OCI-LY1 (cell line): Measurements from ENCODE around the gene MAJIN.

Source experiments
- H2AFZ ChIP-seq: fragments of 200-600 bp; sonication (generic), shearing (Covaris generic); 2 replicates; pipeline ENCODE4 v1.6.0; 2014; ENCODE audit warnings: antibody characterized with exemption, mild to moderate bottlenecking, low read length
- H3F3A ChIP-seq: fragments of 200-600 bp; sonication (generic), shearing (Covaris generic); 2 replicates; pipeline ENCODE4 v1.6.0; 2014; ENCODE audit warnings: mild to moderate bottlenecking, antibody characterized with exemption, low read length, moderate library complexity; ENCODE audit not compliant: insufficient read depth
- H3K27ac ChIP-seq: fragments of 200-600 bp; sonication (generic); 2 replicates; pipeline ENCODE4 v1.5.1; 2014; ENCODE audit warnings: low read length, mixed run types, mild to moderate bottlenecking, low read depth; ENCODE audit not compliant: poor library complexity, severe bottlenecking
- H3K27me3 ChIP-seq: fragments of 200-600 bp; sonication (generic); 2 replicates; pipeline ENCODE4 v1.6.0; 2014; ENCODE audit warnings: antibody characterized with exemption, mild to moderate bottlenecking, low read length, moderate library complexity; ENCODE audit not compliant: insufficient read depth
- H3K36me3 ChIP-seq: fragments of 200-600 bp; sonication (generic); 2 replicates; pipeline ENCODE4 v1.6.1; 2014; ENCODE audit warnings: mild to moderate bottlenecking, antibody characterized with exemption, low read length, moderate library complexity, mixed read lengths; ENCODE audit not compliant: insufficient read depth
- H3K4me1 ChIP-seq: fragments of 200-600 bp; sonication (generic); 2 replicates; pipeline ENCODE4 v1.5.1; 2014; ENCODE audit warnings: mild to moderate bottlenecking, low read length, moderate library complexity; ENCODE audit not compliant: insufficient read depth, severe bottlenecking
- H3K4me2 ChIP-seq: fragments of 200-600 bp; sonication (generic), shearing (Covaris generic); 2 replicates; pipeline ENCODE4 v1.6.1; 2014; ENCODE audit warnings: low read length
- H3K4me3 ChIP-seq: fragments of 200-600 bp; sonication (generic); 2 replicates; pipeline ENCODE4 v1.5.1; 2014; ENCODE audit warnings: low read length, low read depth, mild to moderate bottlenecking, mixed read lengths; ENCODE audit not compliant: poor library complexity, severe bottlenecking
- H3K79me2 ChIP-seq: fragments of 200-600 bp; shearing (Covaris generic); 2 replicates; pipeline ENCODE4 v1.6.1; 2016; ENCODE audit warnings: mixed run types, low read length, mixed read lengths; ENCODE audit not compliant: insufficient read depth
- H3K9ac ChIP-seq: fragments of 200-600 bp; sonication (generic), shearing (Covaris generic); 2 replicates; pipeline ENCODE4 v1.6.1; 2014; ENCODE audit warnings: mild to moderate bottlenecking, low read length, mixed read lengths
- H3K9me2 ChIP-seq: fragments of 200-600 bp; sonication (generic), shearing (Covaris generic); 2 replicates; pipeline ENCODE4 v1.6.1; 2014; ENCODE audit warnings: low read depth, mild to moderate bottlenecking, low read length, mixed read lengths
- H3K9me3 ChIP-seq: fragments of 200-600 bp; shearing (Covaris generic); 2 replicates; pipeline ENCODE4 v1.6.1; 2014; ENCODE audit warnings: low read length, mixed read lengths
- H4K20me1 ChIP-seq: fragments of 200-600 bp; sonication (generic), shearing (Covaris generic); 2 replicates; pipeline ENCODE4 v1.6.0; 2016; ENCODE audit warnings: mild to moderate bottlenecking, low read length; ENCODE audit not compliant: insufficient read depth
- EZH2 ChIP-seq: fragments of 200-600 bp; sonication (generic), shearing (Covaris generic); IDR thresholded peaks from 2 replicates; pipeline ENCODE4 v1.8.0; 2017; ENCODE audit warnings: borderline replicate concordance, mixed run types, mild to moderate bottlenecking, antibody characterized with exemption, low read length, moderate library complexity, mixed read lengths
- TF ChIP-seq, protein P1 (sequence below): fragments of 200-600 bp; sonication (generic), shearing (Covaris generic); IDR thresholded peaks from 2 replicates; pipeline ENCODE4 v1.5.1; 2017; ENCODE audit warnings: mild to moderate bottlenecking, antibody characterized with exemption, low read length, moderate library complexity, mixed read lengths

Gene MAJIN

DNA sequence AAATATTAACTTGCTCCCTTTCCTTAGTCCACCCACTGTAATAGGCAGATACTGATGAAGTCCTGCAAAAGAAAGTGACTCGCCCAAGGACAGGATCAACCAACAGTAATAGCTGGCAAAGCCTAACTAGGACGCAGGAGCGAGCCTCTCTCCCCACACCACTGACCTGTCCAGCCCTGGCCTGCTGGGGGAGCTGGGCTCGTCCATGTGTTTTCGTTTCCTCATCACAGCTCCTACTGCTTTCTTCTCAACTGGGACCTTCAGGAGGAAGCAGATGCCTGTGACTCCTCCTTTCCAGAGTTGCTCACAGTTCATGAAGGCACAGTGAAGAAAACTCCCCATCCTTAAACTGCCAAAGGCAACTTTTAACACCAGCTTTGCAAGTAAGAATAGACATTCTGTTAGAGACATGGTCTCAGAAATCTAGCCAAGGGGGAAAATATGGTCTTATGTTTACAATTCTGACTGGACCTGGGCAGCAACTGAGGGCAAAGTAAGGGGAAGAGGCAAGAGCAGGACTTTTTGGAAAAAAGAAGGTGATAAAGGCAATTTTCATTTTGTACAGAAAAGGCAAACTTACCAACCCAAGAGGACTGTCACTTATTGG lies 24.6 kb downstream of the MAJIN start:
- Histone ChIP-seq H3K4me3 (no peak overlapping the region), H2AFZ (no peak overlapping the region), H3K9me2 (no peaks in the 10 kb centered on the region), H3K4me1 (no peaks in the 10 kb centered on the region), H3K36me3 (no peaks in the 10 kb centered on the region), H3K4me2 (no peak overlapping the region), H3K9me3 (no peaks in the 10 kb centered on the region), H3K27ac (no peak overlapping the region), H3K27me3 (no peaks in the 10 kb centered on the region), H3F3A (no peaks in the 10 kb centered on the region), H3K9ac (no peak overlapping the region), H3K79me2 (no peaks in the 10 kb centered on the region), H4K20me1 (no peaks in the 10 kb centered on the region)
- no peak for TF ChIP-seq EZH2
- TF ChIP-seq, protein P1, sequence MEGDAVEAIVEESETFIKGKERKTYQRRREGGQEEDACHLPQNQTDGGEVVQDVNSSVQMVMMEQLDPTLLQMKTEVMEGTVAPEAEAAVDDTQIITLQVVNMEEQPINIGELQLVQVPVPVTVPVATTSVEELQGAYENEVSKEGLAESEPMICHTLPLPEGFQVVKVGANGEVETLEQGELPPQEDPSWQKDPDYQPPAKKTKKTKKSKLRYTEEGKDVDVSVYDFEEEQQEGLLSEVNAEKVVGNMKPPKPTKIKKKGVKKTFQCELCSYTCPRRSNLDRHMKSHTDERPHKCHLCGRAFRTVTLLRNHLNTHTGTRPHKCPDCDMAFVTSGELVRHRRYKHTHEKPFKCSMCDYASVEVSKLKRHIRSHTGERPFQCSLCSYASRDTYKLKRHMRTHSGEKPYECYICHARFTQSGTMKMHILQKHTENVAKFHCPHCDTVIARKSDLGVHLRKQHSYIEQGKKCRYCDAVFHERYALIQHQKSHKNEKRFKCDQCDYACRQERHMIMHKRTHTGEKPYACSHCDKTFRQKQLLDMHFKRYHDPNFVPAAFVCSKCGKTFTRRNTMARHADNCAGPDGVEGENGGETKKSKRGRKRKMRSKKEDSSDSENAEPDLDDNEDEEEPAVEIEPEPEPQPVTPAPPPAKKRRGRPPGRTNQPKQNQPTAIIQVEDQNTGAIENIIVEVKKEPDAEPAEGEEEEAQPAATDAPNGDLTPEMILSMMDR = no peak

DNA sequence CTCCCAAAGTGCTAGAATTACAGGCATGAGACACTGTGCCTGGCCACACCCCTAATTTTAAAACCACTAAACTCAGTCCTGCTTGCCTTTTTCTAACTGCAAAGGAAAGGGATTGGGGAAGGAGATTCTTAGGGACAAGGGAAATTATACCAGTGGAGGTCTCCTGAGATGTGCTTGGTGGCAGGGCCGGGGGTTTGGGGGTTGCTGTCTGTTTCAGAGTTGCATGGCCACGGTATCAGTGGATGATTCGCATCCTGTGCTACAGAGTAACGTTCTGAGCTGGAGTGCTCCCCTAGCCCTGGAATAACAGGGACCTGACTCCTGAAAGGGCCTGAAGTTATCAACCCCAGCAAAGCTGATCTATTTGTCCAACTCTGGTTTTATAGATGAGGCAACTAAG lies 35.4 kb downstream of the MAJIN start:
- no peak overlapping the region for H3K27ac ChIP-seq
- peaks cover 17% of the 10 kb centered on the region for H3K36me3 ChIP-seq
- H3K9ac ChIP-seq = no peak overlapping the region
- no peak for TF ChIP-seq EZH2
- TF ChIP-seq, protein P1 = no peak
- H3K9me3 ChIP-seq = no peaks in the 10 kb centered on the region
- no peaks in the 10 kb centered on the region for H3K9me2 ChIP-seq
- H2AFZ ChIP-seq = no peak overlapping the region
- no peak overlapping the region for H3K4me2 ChIP-seq
- no peaks in the 10 kb centered on the region; the same call in 1 of the 2 replicates for H3K27me3 ChIP-seq
- H3K4me1 ChIP-seq = no peaks in the 10 kb centered on the region
- no peaks in the 10 kb centered on the region for H3K79me2 ChIP-seq
- H4K20me1 ChIP-seq = no peaks in the 10 kb centered on the region
- H3F3A ChIP-seq = no peaks in the 10 kb centered on the region
- H3K4me3 ChIP-seq = no peak overlapping the region

DNA sequence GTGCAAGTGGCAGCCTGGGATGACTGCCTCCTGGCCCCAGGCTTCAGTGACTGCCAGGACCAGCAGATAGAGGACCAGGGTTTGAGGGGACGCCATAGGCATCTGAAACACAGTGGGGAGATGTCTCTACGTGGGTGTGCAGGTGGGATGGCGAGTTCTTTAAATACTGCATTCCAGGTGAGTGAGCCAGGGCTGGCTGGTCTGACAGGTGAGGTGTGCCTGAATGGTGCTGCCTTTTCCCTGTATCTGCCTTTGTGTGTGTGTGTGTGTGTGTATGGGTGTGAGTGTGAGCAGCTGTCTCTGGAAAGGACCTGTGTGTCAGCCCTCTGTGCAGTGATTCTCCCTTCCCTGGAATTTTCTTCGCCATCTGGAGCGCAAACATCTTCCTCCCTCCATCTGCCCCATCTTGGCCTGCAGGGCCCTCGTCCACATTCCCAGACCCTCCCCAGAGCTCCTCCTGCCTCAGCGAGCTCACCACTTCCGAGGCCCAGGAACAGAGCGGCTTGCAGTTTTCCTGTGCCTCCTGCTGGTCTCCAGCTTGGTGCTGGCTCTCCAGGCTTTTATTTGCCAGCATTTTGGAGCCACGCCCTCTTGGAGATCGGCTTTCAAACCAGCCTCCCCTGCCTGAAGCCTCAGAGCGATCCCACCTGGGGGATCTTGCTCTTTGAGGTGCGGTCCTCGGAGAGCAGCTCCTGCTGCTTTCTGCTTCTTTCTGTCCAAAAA lies 36.4 kb downstream of the MAJIN start, which contains the start of gene GPHA2:
Gene GPHA2 (minus strand): TSS at position 535 of the 723 bp plus-strand sequence. CDS start 433 bp downstream, at position 102.
- Histone ChIP-seq H3F3A (no peaks in the 10 kb centered on the region), H3K9ac (no peak within 1 kb of the TSS), H3K4me1 (no peaks in the 10 kb centered on the region), H3K27ac (no peak within 1 kb of the TSS), H4K20me1 (no peaks in the 10 kb centered on the region), H3K4me2 (no peak within 1 kb of the TSS), H3K9me2 (no peaks in the 10 kb centered on the region), H3K27me3 (no peaks in the 10 kb centered on the region; the same call in 1 of the 2 replicates), H3K36me3 (peaks cover 25% of the 10 kb centered on the region), H2AFZ (no peak within 1 kb of the TSS), H3K9me3 (no peaks in the 10 kb centered on the region), H3K79me2 (no peaks in the 10 kb centered on the region), H3K4me3 (no peak within 1 kb of the TSS)
- TF ChIP-seq EZH2 = no peak
- TF ChIP-seq, protein P1 = no peak
